PC-3 (cell line): ENCODE measurements around the gene ATG14. TPM values are rescaled to one million over a fixed set of nuclear protein-coding genes. Genes with fewer than 3 reads are reported as not detected.

Source experiments
- ATAC-seq: fragments of 200-7000 bp; cut with Tn5 transposase; 2 replicates; pipeline ENCODE4 v1.9.1; 2020; ENCODE audit warnings: mild to moderate bottlenecking, moderate library complexity
- BruUV-seq: library from RNA; stranded (reverse); fragments of 400-500 nt; replicated peaks from 2 replicates; lab custom pipeline; 2021; lab: Mats Ljungman, UMichigan
- CTCF ChIA-PET: fragments of 300-600 bp; sonication (Branson Sonifier 250); formaldehyde crosslinking; loops from one replicate; lab custom pipeline; 2022; ENCODE audit warnings: antibody characterized with exemption; lab: Charles Lee
- POLR2A ChIA-PET: fragments of 300-600 bp; sonication (Branson Sonifier 250); formaldehyde crosslinking; loops from one replicate; lab custom pipeline; 2022; ENCODE audit warnings: antibody characterized with exemption; ENCODE audit not compliant: unreplicated experiment; lab: Charles Lee
- DNase-seq: peaks from one replicate; pipeline ENCODE4 v3.0.0-alpha.2; 2015
- H2AFZ ChIP-seq: fragments of 300-600 bp; sonication (generic); 2 replicates; pipeline ENCODE4 v1.6.0; 2016; ENCODE audit warnings: antibody characterized with exemption, low read length
- H3F3A ChIP-seq: fragments of 300-600 bp; sonication (generic); one replicate; pipeline ENCODE4 v1.6.0; 2017; ENCODE audit warnings: antibody characterized with exemption, low read length, control low read depth, mild to moderate bottlenecking; ENCODE audit not compliant: unreplicated experiment
- H3K27ac ChIP-seq: fragments of 300-600 bp; sonication (generic); 2 replicates; pipeline ENCODE4 v1.5.1; 2016; ENCODE audit warnings: mild to moderate bottlenecking, low read length
- H3K27me3 ChIP-seq: fragments of 300-600 bp; sonication (generic); 2 replicates; pipeline ENCODE4 v1.6.1; 2016; ENCODE audit warnings: low read length, mixed read lengths
- H3K36me3 ChIP-seq: fragments of 300-600 bp; sonication (generic); 2 replicates; pipeline ENCODE4 v1.6.1; 2016; ENCODE audit warnings: low read depth, mixed run types, low read length, mixed read lengths
- H3K4me1 ChIP-seq: fragments of 300-600 bp; sonication (generic); 2 replicates; pipeline ENCODE4 v1.5.1; 2016; ENCODE audit warnings: low read length; ENCODE audit not compliant: insufficient read depth
- H3K4me2 ChIP-seq: fragments of 300-600 bp; sonication (generic); 2 replicates; pipeline ENCODE4 v1.6.0; 2016; ENCODE audit warnings: low read length
- H3K4me3 ChIP-seq: fragments of 300-600 bp; sonication (generic); 2 replicates; pipeline ENCODE4 v1.5.1; 2016; ENCODE audit warnings: mild to moderate bottlenecking, low read length, mixed read lengths
- H3K79me2 ChIP-seq: fragments of 300-600 bp; sonication (generic); 2 replicates; pipeline ENCODE4 v1.6.1; 2017; ENCODE audit warnings: low read length, mixed read lengths
- H3K9ac ChIP-seq: fragments of 300-600 bp; sonication (generic); 2 replicates; pipeline ENCODE4 v1.6.0; 2016; ENCODE audit warnings: mild to moderate bottlenecking, low read length
- H3K9me2 ChIP-seq: fragments of 300-600 bp; sonication (generic); replicated peaks from 2 replicates; pipeline ENCODE4 v1.6.1; 2016; ENCODE audit warnings: mixed run types, low read length, mixed read lengths
- H3K9me3 ChIP-seq: fragments of 300-600 bp; sonication (generic); 2 replicates; pipeline ENCODE4 v1.6.1; 2016; ENCODE audit warnings: low read length, mixed read lengths
- H4K20me1 ChIP-seq: fragments of 300-600 bp; sonication (generic); 2 replicates; pipeline ENCODE4 v1.6.1; 2016; ENCODE audit warnings: low read length, mixed read lengths
- CTCF ChIP-seq: fragments of 300-600 bp; sonication (generic); conservative IDR thresholded peaks from 2 replicates; pipeline ENCODE4 v1.5.1; 2017; ENCODE audit warnings: antibody characterized with exemption, low read depth, mild to moderate bottlenecking, low read length
- EZH2 ChIP-seq: fragments of 300-600 bp; sonication (generic); IDR thresholded peaks from one replicate; pipeline ENCODE4 v1.6.1; 2017; ENCODE audit warnings: antibody characterized with exemption, mild to moderate bottlenecking, low read length; ENCODE audit not compliant: unreplicated experiment
- EZH2phosphoT487 ChIP-seq: fragments of 300-600 bp; sonication (generic); IDR thresholded peaks from 2 replicates; pipeline ENCODE4 v1.6.1; 2018; ENCODE audit warnings: mild to moderate bottlenecking, antibody characterized with exemption, low read length, borderline replicate concordance
- intact Hi-C: fragments of 100-400 bp; cut with micrococcal nuclease; formaldehyde crosslinking; loops from 2 replicates; pipeline ENCODE4 v1.9.0; 2023
- total RNA-seq: library from RNA; depleted of rRNA; stranded (reverse); fragments of >200 nt; gene quantifications from 2 replicates; pipeline ENCODE4 v1.2.3, GENCODE V29; 2014

ATG14 gene
- total RNA-seq, 1 experiment from 2014 or later: 20.2 TPM

DNA sequence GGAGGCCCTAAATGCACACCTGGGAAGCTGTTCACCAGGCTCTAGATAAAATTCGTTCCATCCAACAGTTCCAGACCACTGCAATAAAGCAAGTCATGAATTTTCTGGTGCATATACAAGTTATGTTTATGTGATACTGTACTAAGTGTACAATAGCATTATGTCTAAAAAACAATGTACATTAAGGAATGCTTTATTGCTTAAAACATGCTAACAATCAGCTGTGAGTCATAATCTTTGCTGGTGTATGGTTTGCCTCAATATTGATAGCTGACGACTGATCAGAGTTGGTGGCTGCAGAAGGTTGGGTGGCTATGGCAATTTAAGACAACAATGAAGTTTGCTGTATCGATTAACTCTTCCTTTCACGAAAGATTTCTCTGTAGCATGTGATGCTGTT is 52.3 kb downstream of the ATG14 start:
- H3F3A ChIP-seq: no peaks in the 10 kb centered on the region
- no peak overlapping the region for H3K4me3 ChIP-seq
- TF ChIP-seq CTCF (no peak), EZH2 (no peak), EZH2phosphoT487 (no peak)
- CTCF ChIA-PET: no interaction called here
- intact Hi-C loops: no loop called here
- no peaks in the 10 kb centered on the region for H3K9me3 ChIP-seq
- DNase-seq: peak; percentile 44
- peaks cover 6% of the 10 kb centered on the region; the same call in 1 of the 2 replicates for H3K36me3 ChIP-seq
- H3K4me2 ChIP-seq: no peak overlapping the region
- POLR2A ChIA-PET: no interaction called here
- H3K27ac ChIP-seq: peak overlapping the region; percentile 15
- no peaks in the 10 kb centered on the region for H3K27me3 ChIP-seq
- peaks cover 14% of the 10 kb centered on the region; the same call in 1 of the 2 replicates for H3K79me2 ChIP-seq
- no TSS peak for BruUV-seq
- H2AFZ ChIP-seq: no peak overlapping the region
- H3K9ac ChIP-seq: no peak overlapping the region
- peaks cover 52% of the 10 kb centered on the region for H3K4me1 ChIP-seq
- no peaks in the 10 kb centered on the region for H3K9me2 ChIP-seq
- ATAC-seq: no peak
- H4K20me1 ChIP-seq: no peaks in the 10 kb centered on the region

DNA sequence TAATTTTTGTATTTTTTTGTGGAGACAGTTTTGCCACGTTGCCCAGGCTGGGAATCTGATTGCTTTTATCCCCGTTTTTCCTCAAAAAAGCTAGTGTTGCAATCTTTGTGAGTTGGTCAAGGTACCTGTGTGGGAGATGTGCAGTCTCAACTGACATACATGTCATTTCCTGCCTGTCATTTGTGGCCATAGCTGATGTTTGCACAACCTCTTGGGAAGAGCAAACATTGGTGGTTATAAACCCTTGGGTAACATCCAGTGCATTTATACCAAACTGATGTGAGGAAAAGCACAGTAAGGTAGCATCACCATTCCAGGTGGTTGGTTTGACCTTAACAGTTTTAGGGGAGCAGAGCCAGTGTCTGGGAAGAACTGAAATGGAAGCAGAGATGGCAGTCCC is 54.7 kb downstream of the ATG14 start:
- CTCF ChIA-PET: interaction anchor here (0.9 kb wide), 1 partner anchor 111 kb away, joined by 4 read pairs; no protein-coding TSS in a partner anchor
- POLR2A ChIA-PET: no interaction called here
- intact Hi-C loops: loop anchor here (1.0 kb wide), 2 partner anchors 9 to 73 kb away; no protein-coding TSS in a partner anchor

More for the DNA sequence above, 54.7 kb downstream of the ATG14 start:
- no peaks in the 10 kb centered on the region for H4K20me1 ChIP-seq
- H3K9ac ChIP-seq: peak overlapping the region; percentile 69
- peaks cover 6% of the 10 kb centered on the region for H3F3A ChIP-seq
- H3K27me3 ChIP-seq: no peaks in the 10 kb centered on the region
- H3K4me2 ChIP-seq: peak overlapping the region; percentile 13
- H3K9me2 ChIP-seq: no peaks in the 10 kb centered on the region
- ATAC-seq: peak; percentile 76
- TF ChIP-seq EZH2 (no peak), CTCF (no peak), EZH2phosphoT487 (no peak)
- H3K79me2 ChIP-seq: peaks cover 14% of the 10 kb centered on the region; the same call in 1 of the 2 replicates
- DNase-seq: peak; percentile 98
- H3K36me3 ChIP-seq: peaks cover 14% of the 10 kb centered on the region; the same call in 1 of the 2 replicates
- no peak overlapping the region for H3K4me3 ChIP-seq
- peak overlapping the region; percentile 86 for H3K27ac ChIP-seq
- H3K9me3 ChIP-seq: no peaks in the 10 kb centered on the region
- no TSS peak for BruUV-seq
- no peak overlapping the region for H2AFZ ChIP-seq
- H3K4me1 ChIP-seq: peaks cover 64% of the 10 kb centered on the region
